ENCODE data around the gene FAM32A.

The FAM32A gene

GRCh38 chr19:16228637-16229321, 43.6 kb downstream of the FAM32A start:
- peak; percentile 0 for DNase-seq (ENCODE audit: low read depth)
- no peak for TF ChIP-seq CTCF (IDR thresholded peaks at IDR 0.05; ENCODE audit: insufficient read depth, low read depth, low read length, missing control alignments)
- H3K4me3 ChIP-seq (ENCODE audit: low read depth, low read length), result no peak overlapping the region

- H3K4me3 ChIP-seq (ENCODE audit: low read depth, low read length), result no peak overlapping the region
- DNase-seq (ENCODE audit: low read depth), result no peak
- no peak for TF ChIP-seq CTCF (IDR thresholded peaks at IDR 0.05; ENCODE audit: insufficient read depth, low read depth, low read length, missing control alignments)
Measured at GRCh38 chr19:16229322-16229641, 44.1 kb downstream of the FAM32A start.

- no peak for DNase-seq (ENCODE audit: low read depth)
- TF ChIP-seq CTCF (IDR thresholded peaks at IDR 0.05; ENCODE audit: insufficient read depth, low read depth, low read length, missing control alignments), result no peak
- no peak overlapping the region for H3K4me3 ChIP-seq (ENCODE audit: low read depth, low read length)
Measured at GRCh38 chr19:16232127-16232526, 46.9 kb downstream of the FAM32A start.

GRCh38 chr19:16232568-16232967, 47.4 kb downstream of the FAM32A start:
- no peak for TF ChIP-seq CTCF (IDR thresholded peaks at IDR 0.05; ENCODE audit: insufficient read depth, low read depth, low read length, missing control alignments)
- no peak overlapping the region for H3K4me3 ChIP-seq (ENCODE audit: low read depth, low read length)
- DNase-seq (ENCODE audit: low read depth), result no peak

GRCh38 chr19:16233081-16233776, 48.0 kb downstream of the FAM32A start:
- no peak overlapping the region for H3K4me3 ChIP-seq (ENCODE audit: low read depth, low read length)
- no peak for TF ChIP-seq CTCF (IDR thresholded peaks at IDR 0.05; ENCODE audit: insufficient read depth, low read depth, low read length, missing control alignments)
- DNase-seq (ENCODE audit: low read depth), result no peak

- DNase-seq (ENCODE audit: low read depth), result no peak
- no peak for TF ChIP-seq CTCF (IDR thresholded peaks at IDR 0.05; ENCODE audit: insufficient read depth, low read depth, low read length, missing control alignments)
- no peak overlapping the region for H3K4me3 ChIP-seq (ENCODE audit: low read depth, low read length)
Measured at GRCh38 chr19:16233836-16234551, 48.8 kb downstream of the FAM32A start.

All from GM12865 (cell line).